HEK293T (cell line): Measurements from ENCODE around the gene PCGF1.
"Not testable (repeated sequence)": the region's sequence is repeated elsewhere in the genome, so short reads cannot be mapped to it uniquely, and the experiment has no call there.

ENCODE experiments used
- CTCF ChIA-PET: fragments of 350-600 bp; formaldehyde crosslinking; extraction: SDS; loops from one replicate; lab custom pipeline; 2021; ENCODE audit warnings: antibody characterized with exemption, inconsistent platforms; lab: Yijun Ruan, JAX
- POLR2A ChIA-PET: fragments of 350-600 bp; formaldehyde crosslinking; extraction: SDS; loops from one replicate; lab custom pipeline; 2020; ENCODE audit warnings: antibody characterized with exemption, inconsistent platforms; lab: Yijun Ruan, JAX
- DNase-seq: peaks from one replicate; pipeline ENCODE4 v3.0.0; 2012; ENCODE audit warnings: mixed read lengths; ENCODE audit errors: extremely low spot score
- ARNT ChIP-seq: fragments of 450-650 bp; IDR thresholded peaks from 2 replicates; pipeline ENCODE4 v1.6.1; 2017; ENCODE audit warnings: mild to moderate bottlenecking
- BHLHE40 ChIP-seq: fragments of 450-650 bp; IDR thresholded peaks from 2 replicates; pipeline ENCODE4 v1.6.1; 2016; ENCODE audit warnings: mild to moderate bottlenecking, moderate library complexity, borderline replicate concordance
- CTBP1 ChIP-seq: fragments of 450-650 bp; IDR thresholded peaks from 2 replicates; pipeline ENCODE4 v1.6.1; 2016; ENCODE audit warnings: borderline replicate concordance
- ELF4 ChIP-seq: fragments of 450-650 bp; IDR thresholded peaks from 2 replicates; pipeline ENCODE4 v1.6.1; 2017; ENCODE audit warnings: antibody characterized with exemption
- FOXA1 ChIP-seq: fragments of 450-650 bp; IDR thresholded peaks from 2 replicates; pipeline ENCODE4 v1.6.1; 2016; ENCODE audit warnings: mild to moderate bottlenecking
- FOXK2 ChIP-seq: fragments of 450-650 bp; IDR thresholded peaks from 2 replicates; pipeline ENCODE4 v1.6.1; 2016; ENCODE audit warnings: mild to moderate bottlenecking
- FOXM1 ChIP-seq: fragments of 450-650 bp; IDR thresholded peaks from 2 replicates; pipeline ENCODE4 v1.6.1; 2017; ENCODE audit warnings: mild to moderate bottlenecking, borderline replicate concordance
- HDGF ChIP-seq: fragments of 450-650 bp; IDR thresholded peaks from 2 replicates; pipeline ENCODE4 v1.6.1; 2017; ENCODE audit warnings: antibody characterized with exemption, borderline replicate concordance
- L3MBTL2 ChIP-seq: fragments of 450-650 bp; conservative IDR thresholded peaks from 2 replicates; pipeline ENCODE4 v1.6.1; 2016; ENCODE audit warnings: mild to moderate bottlenecking
- LEF1 ChIP-seq: fragments of 450-650 bp; IDR thresholded peaks from 2 replicates; pipeline ENCODE4 v1.6.1; 2017; ENCODE audit warnings: mild to moderate bottlenecking, borderline replicate concordance
- NFRKB ChIP-seq: fragments of 450-650 bp; IDR thresholded peaks from 2 replicates; pipeline ENCODE4 v1.6.1; 2016; ENCODE audit warnings: mild to moderate bottlenecking, moderate library complexity
- SP1 ChIP-seq: fragments of 450-650 bp; IDR thresholded peaks from 2 replicates; pipeline ENCODE4 v1.6.1; 2017
- SUZ12 ChIP-seq: fragments of 450-650 bp; IDR thresholded peaks from 2 replicates; pipeline ENCODE4 v1.6.1; 2016; ENCODE audit warnings: mild to moderate bottlenecking
- TARDBP ChIP-seq: fragments of 450-650 bp; IDR thresholded peaks from 2 replicates; pipeline ENCODE4 v1.6.1; 2016
- ZNF384 ChIP-seq: fragments of 450-650 bp; IDR thresholded peaks from 2 replicates; pipeline ENCODE4 v1.6.1; 2016
- TF ChIP-seq, protein P1 (sequence below): fragments of 450-650 bp; IDR thresholded peaks from 2 replicates; pipeline ENCODE4 v1.6.1; 2016

The PCGF1 gene

DNA sequence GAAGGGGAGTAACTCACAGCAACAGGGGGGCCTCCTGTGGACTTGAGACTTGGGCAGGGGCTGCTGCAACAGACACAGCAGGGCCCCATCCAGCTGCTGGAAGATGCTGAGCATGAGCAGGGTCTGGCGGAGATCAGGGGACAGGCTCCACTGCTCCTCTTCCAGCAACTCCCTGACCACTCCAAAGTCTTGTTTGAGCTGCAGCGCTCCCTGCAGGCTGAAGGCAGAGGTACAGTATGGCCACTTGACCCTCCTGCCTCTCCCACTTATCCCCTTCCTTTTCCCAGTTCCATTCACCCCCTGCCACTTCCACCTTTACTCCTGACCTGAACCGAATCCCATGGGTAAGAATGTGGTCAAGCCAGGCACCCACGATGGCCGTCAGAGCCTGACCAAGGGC, 32.6 kb downstream of the PCGF1 start:
- DNase-seq = no peak
- TF ChIP-seq L3MBTL2 = no peak
- TF ChIP-seq TARDBP = no peak
- TF ChIP-seq, protein P1, sequence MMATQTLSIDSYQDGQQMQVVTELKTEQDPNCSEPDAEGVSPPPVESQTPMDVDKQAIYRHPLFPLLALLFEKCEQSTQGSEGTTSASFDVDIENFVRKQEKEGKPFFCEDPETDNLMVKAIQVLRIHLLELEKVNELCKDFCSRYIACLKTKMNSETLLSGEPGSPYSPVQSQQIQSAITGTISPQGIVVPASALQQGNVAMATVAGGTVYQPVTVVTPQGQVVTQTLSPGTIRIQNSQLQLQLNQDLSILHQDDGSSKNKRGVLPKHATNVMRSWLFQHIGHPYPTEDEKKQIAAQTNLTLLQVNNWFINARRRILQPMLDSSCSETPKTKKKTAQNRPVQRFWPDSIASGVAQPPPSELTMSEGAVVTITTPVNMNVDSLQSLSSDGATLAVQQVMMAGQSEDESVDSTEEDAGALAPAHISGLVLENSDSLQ = no peak
- TF ChIP-seq FOXM1 = no peak
- TF ChIP-seq NFRKB = no peak
- no peak for TF ChIP-seq SUZ12
- TF ChIP-seq FOXA1 = no peak
- no peak for TF ChIP-seq HDGF
- TF ChIP-seq BHLHE40 = no peak
- TF ChIP-seq ZNF384 = no peak
- no peak for TF ChIP-seq ELF4
- TF ChIP-seq CTBP1 = no peak
- no peak for TF ChIP-seq FOXK2
- TF ChIP-seq ARNT = no peak
- no peak for TF ChIP-seq LEF1
- CTCF ChIA-PET = interaction anchor here (0.6 to 1.6 kb wide), 4 partner anchors 8 to 79 kb away, joined by 3 to 4 read pairs (median 3); partner anchors contain the start of genes CCDC142 and TTC31
- POLR2A ChIA-PET = interaction anchor here (0.9 to 5.4 kb wide), 4 partner anchors 8 to 58 kb away, joined by 3 to 62 read pairs (median 4); partner anchors contain the start of genes CCDC142, MOGS, TTC31 and WBP1

DNA sequence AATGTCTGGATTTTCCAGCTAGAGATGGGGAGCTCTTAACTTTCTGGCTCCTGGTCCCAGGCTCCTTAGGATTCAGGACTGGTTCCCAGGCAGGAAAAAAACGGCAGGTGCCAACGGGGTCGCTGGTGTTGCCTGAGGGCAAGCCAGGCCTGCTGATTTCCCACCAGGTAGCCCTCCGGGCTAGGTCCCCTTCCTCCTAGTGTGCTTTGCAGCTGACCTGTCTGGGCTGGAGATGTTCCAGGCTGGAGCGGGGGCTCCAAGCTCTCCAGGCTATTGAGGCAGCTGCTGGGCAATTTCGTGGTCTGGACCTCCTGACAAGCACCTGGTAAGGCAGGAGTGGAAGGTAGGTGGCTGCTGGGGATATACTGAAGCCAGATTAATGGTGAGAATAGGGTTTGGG, 33.0 kb downstream of the PCGF1 start:
- DNase-seq = no peak
- ChIA-PET POLR2A (interaction anchor here (0.9 to 5.4 kb wide), 4 partner anchors 8 to 58 kb away, joined by 3 to 62 read pairs (median 4); partner anchors contain the start of genes CCDC142, MOGS, TTC31 and WBP1), CTCF (interaction anchor here (0.6 to 1.6 kb wide), 5 partner anchors 35 to 650 kb away, joined by 3 to 4 read pairs (median 3); no protein-coding TSS in a partner anchor)
- TF ChIP-seq NFRKB (no peak), ARNT (no peak), TARDBP (no peak), ELF4 (no peak), ZNF384 (no peak), SP1 (no peak), SUZ12 (no peak), FOXA1 (no peak)

DNA sequence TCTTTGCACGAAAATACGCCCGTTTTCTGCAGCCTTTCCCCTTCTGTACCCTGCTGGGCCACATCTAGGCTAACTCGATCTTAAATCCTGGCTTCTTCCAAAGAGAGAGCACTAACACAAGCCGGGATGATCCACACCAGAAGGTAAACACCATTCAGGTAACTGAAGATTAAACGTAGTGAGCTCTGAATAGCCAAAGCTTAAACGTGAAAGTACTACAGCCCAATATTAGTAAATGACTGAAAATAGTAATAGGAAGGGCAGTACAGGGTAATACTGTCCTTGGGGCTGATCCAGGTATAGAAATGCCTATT, 34.6 kb downstream of the PCGF1 start:
- ChIA-PET POLR2A (interaction anchor here (0.7 to 5.4 kb wide), 19 partner anchors 9 to 181 kb away, joined by 3 to 62 read pairs (median 3); partner anchors contain the start of genes AUP1, C2orf81, CCDC142 and HTRA2), CTCF (no interaction called here)

DNA sequence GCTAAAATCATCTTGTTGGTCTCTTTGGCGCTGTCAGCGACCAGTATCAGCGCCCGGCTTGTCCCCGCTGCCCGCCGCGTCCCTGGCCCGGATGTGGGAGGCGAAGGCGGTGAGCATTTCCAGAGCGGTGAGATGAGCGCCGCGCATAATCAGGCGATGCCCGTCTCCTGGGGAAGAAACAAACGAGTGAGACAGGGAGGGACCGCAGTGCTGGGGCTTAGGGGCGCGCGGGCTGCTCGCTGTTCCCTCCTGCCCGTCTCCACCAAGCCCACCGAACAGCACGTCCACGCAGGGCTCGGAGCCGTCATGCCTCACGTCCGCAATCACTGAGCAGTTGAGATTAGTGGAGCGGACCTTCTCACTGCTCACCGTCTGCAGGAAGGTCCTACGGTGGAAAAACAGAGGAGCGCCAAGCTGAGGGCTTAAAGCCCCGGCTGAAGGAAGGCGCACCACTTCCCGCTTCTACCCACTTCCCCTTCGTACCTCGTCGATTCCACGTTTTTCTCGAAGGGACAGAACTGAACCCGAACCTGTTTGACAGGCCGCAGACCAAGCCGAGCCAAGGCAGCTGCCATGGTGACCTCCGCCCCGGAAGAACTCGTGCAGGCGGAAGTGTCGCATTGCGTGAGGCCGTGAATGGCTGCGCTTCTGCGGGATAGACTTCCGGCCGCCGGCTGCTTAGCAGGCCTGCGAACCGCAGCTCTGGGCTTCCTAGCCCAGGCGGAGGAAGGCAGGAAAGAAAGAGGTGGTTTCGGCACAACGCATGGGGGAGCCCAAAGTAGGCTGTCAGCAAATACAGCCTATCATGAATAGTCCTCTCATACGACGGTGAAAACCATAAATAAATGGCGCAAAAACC, 35.2 kb downstream of the PCGF1 start, which contains the start of gene MRPL53:
Gene MRPL53 (minus strand): TSS at position 595 of the 859 bp plus-strand sequence. CDS start 20 bp downstream, at position 575.
- CTCF ChIA-PET = no interaction called here
- TF ChIP-seq ARNT (no peak), ELF4 (peak; percentile 71), L3MBTL2 (peak; percentile 69; the same call in 1 of the 2 replicates), CTBP1 (no peak), BHLHE40 (no peak), LEF1 (no peak), TARDBP (no peak), HDGF (no peak), ZNF384 (no peak), FOXA1 (no peak), FOXK2 (no peak), NFRKB (no peak), FOXM1 (no peak), SUZ12 (no peak), SP1 (no peak)
- TF ChIP-seq, protein P1 = peak; percentile 49; the same call in 1 of the 2 replicates
- POLR2A ChIA-PET = interaction anchor here (0.7 to 5.4 kb wide), 20 partner anchors 8 to 182 kb away, joined by 3 to 62 read pairs (median 3); partner anchors contain the start of genes AUP1, C2orf81, CCDC142 and HTRA2
- DNase-seq = peak; percentile 86

More for the DNA sequence above, 34.6 kb downstream of the PCGF1 start:
- DNase-seq = no peak
- TF ChIP-seq NFRKB = no peak
- no peak for TF ChIP-seq ARNT
- no peak for TF ChIP-seq FOXA1
- no peak for TF ChIP-seq L3MBTL2
- TF ChIP-seq BHLHE40 = no peak
- TF ChIP-seq ELF4 = no peak
- no peak for TF ChIP-seq SP1
- no peak for TF ChIP-seq FOXM1
- TF ChIP-seq FOXK2 = no peak
- TF ChIP-seq, protein P1 = no peak
- TF ChIP-seq ZNF384 = no peak
- TF ChIP-seq TARDBP = no peak
- TF ChIP-seq CTBP1 = no peak

GRCh38 chr2:74471332-74472065, 36.0 kb downstream of the PCGF1 start:
- peak; percentile 89 for TF ChIP-seq ZNF384
- TF ChIP-seq L3MBTL2 = no peak
- no peak for DNase-seq
- CTCF ChIA-PET = no interaction called here
- POLR2A ChIA-PET = interaction anchor here (1.0 to 5.4 kb wide), 4 partner anchors 11 to 36 kb away, joined by 3 to 62 read pairs (median 27); partner anchors contain the start of genes CCDC142, PCGF1, TTC31 and WBP1

GRCh38 chr2:74470742-74471141, 36.8 kb downstream of the PCGF1 start:
- DNase-seq, CTCF ChIA-PET: not testable (repeated sequence)
- POLR2A ChIA-PET = interaction anchor here (1.0 to 5.4 kb wide), 2 partner anchors 12 to 36 kb away, joined by 3 to 62 read pairs; partner anchors contain the start of genes PCGF1 and WBP1
